Measurements from ENCODE around the gene GRB10. TPM values are rescaled to one million over a fixed set of nuclear protein-coding genes. Genes with fewer than 3 reads are reported as not detected.

The GRB10 gene
- total RNA-seq, 4 donors from 2014 or later = 3.5 to 35.1 (median 9.2) TPM

GRCh38 chr7:50542132-50542531 is 240.6 kb downstream of the GRB10 start:
- Histone ChIP-seq H3K4me3 (no peak overlapping the region), H3K4me1 (no peaks in the 10 kb centered on the region), H3K27me3 (no peaks in the 10 kb centered on the region), H3K27ac (no peak overlapping the region), H3K36me3 (no peaks in the 10 kb centered on the region), H3K9me3 (no peaks in the 10 kb centered on the region)
- 84 to 89% methylated on average over 10 of the region's 11 CpGs for WGBS, 2 donors
- no peak for DNase-seq
- intact Hi-C loops (cut with DNase I) = no loop called here
- TF ChIP-seq POLR2A (IDR thresholded peaks at IDR 0.05) (no peak), CTCF (IDR thresholded peaks at IDR 0.05) (no peak)

- H3K27me3 ChIP-seq = no peaks in the 10 kb centered on the region
- H3K4me1 ChIP-seq = no peaks in the 10 kb centered on the region
- DNase-seq = no peak
- H3K9me3 ChIP-seq = no peaks in the 10 kb centered on the region
- no peaks in the 10 kb centered on the region for H3K36me3 ChIP-seq
- WGBS, 2 donors = 89 to 99% methylated on average over 8 to 9 of the region's 9 CpGs
- H3K27ac ChIP-seq = no peak overlapping the region
- no peak overlapping the region for H3K4me3 ChIP-seq
- TF ChIP-seq POLR2A (IDR thresholded peaks at IDR 0.05) (no peak), CTCF (IDR thresholded peaks at IDR 0.05) (no peak)
- intact Hi-C loops (cut with DNase I) = no loop called here
Observed at GRCh38 chr7:50540785-50541579, 241.7 kb downstream of the GRB10 start.

Other genes with a start within 250 kb of the GRB10 start
- gene DDC, start 217.5 kb downstream of the GRB10 start, total RNA-seq = under 1 TPM in 1 of 4 donors, not detected in 3; 0.35 TPM